HG02938 (cell line): ENCODE data around the gene RPLP1.

Source experiments
- ATAC-seq: cut with Tn5 transposase; IDR thresholded peaks from one replicate; pipeline ENCODE4 v1.9.1; 2021; ENCODE audit warnings: mild to moderate bottlenecking, moderate library complexity; ENCODE audit not compliant: unreplicated experiment

RPLP1 gene

GRCh38 chr15:69468241-69469121 is 15.9 kb downstream of the RPLP1 start:
- no peak for ATAC-seq

GRCh38 chr15:69469467-69470201 is 17.0 kb downstream of the RPLP1 start:
- ATAC-seq = no peak

DNA sequence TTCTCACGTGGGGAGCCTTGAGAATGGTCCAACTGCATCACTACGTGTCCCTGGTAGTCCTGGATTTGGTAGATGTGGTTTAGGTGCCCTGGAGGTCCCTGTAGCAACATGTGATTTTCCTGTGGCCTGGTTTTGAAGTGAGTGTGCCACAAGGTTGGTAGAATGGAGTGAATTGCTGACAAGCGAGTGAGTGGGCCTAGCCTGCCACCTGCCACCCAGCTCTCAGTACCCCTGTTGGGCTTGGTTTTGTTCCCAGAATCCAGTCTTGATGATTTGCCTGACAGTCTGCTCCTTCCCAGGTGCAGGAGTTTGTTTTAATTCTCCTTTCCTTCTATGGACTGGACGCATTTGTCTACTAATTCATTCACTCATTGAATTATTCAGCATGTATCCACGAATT is 19.4 kb downstream of the RPLP1 start:
- ATAC-seq = no peak

DNA sequence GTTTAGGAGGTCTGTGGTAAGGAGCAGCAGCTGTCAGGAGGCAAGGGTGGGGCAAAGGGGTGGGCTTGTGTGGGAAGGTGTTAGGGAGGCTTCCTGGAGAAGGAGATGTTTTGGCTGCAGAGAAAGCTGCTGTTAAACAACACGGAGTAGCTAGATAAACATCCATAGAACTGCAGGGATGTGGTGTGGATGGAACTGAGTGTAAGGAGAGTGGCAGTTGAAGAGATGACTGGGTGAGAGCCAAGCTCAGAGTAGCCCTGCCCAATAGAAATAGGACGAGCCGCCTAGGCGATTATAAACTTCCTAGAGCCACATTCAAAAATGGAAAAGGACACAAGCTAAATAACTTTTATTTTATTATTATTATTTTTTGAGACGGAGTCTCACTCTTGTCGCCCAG is 19.9 kb downstream of the RPLP1 start:
- ATAC-seq = no peak

DNA sequence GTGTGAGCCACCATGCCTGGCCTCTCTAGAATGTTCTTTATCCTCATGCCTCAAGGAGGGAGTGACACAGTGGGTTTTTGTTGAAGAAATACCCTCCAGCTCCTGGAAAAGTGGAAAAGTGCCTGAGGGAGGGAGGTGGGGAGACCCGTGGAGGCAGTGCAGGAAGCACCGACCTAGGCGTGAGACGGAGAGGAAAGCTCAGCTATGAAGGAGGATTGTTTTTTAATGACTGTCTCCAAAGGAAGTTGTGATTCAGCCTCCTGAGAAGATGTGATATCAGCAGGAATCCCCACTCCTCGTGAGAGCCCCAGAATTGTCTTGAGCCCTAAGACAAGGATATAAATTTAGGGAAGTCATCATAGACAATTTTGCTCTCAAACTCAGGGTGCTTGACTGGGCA is 21.7 kb downstream of the RPLP1 start:
- no peak for ATAC-seq

- no peak for ATAC-seq
Observed at GRCh38 chr15:69474846-69475455, 22.3 kb downstream of the RPLP1 start.

DNA sequence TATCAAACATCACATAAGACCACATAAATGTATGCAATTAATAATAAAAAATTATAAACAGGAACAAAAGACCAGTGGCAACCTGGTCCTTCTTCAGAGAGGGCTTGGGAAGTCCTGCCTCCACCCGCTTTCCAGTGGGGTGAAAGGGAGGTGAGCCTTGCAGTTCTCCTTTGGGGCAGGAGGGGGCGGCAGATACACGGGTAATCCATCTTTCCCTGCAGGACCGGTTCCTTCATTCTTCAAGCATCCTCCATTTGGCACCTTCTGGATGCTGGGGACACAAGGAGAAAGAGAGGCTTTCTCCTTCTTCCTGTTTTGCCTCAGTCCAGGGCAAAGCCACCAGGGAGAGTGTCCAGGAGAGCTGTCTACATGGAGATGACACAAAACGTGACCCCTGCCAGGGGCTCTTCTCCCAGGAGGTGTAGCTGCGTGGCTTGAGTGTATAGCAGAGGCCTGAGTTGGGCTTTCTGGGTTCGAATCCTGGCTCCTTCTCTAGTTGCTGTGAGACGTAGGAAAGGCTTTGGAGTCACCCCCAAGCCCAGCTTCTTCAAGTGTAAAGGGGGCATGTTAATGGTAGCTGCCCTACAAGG is 23.2 kb downstream of the RPLP1 start:
- ATAC-seq = no peak

DNA sequence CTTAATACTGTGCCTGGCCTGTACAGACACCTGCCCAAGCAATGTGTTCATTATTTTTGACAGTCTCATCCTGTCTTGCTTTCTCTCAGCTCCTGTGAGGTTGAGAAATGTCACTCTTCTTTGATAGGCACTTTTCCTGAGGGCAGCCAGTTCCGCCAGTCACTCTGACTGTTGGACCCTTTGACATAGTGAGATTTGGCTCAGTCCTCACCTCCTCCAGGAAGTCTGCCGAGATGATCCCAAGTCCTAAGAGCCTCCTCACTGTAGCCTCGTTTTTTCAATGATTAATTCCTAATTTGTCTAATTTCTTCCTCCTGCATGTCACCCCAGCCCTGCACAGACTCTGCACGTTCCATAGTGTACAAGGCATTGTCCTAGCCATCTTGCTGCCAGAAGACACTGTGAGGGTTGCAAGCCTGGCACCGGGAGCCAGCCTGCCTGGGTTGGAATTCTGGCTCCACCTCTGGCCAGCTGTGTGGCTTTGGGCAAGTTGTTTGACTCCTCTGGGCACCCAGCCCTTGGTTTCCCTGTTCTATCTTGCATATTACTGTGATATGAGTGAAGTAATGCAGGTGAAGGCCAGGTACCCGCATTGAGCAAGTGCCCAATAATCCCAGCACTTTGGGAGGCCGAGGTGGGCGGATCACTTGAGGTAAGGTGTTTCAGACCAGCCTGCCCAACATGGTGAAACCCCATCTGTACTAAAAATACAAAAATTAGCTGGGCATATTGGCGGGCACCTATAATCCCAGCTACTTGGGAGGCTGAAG is 24.3 kb downstream of the RPLP1 start:
- ATAC-seq = no peak

GRCh38 chr15:69478259-69478781 is 25.7 kb downstream of the RPLP1 start:
- ATAC-seq = no peak

- no peak for ATAC-seq
Observed at GRCh38 chr15:69479081-69479480, 26.5 kb downstream of the RPLP1 start.

DNA sequence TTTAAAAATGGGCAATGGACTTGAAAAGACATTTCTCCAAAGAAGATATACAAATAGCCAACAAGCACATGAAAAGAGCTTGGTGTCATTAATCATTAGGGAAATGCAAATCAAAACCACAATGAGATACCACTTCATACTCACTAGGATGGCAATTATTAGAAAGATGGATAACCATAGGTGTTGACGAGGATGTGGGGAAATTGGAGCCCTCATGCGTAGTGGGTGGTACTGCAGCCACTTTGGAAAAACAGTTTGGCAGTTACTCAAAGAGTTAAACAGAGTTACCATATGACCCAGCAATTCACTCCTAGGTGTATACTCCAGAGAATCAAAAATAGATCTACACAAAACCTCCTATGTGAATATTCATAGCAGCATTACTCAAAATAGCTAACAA is 27.4 kb downstream of the RPLP1 start:
- no peak for ATAC-seq

DNA sequence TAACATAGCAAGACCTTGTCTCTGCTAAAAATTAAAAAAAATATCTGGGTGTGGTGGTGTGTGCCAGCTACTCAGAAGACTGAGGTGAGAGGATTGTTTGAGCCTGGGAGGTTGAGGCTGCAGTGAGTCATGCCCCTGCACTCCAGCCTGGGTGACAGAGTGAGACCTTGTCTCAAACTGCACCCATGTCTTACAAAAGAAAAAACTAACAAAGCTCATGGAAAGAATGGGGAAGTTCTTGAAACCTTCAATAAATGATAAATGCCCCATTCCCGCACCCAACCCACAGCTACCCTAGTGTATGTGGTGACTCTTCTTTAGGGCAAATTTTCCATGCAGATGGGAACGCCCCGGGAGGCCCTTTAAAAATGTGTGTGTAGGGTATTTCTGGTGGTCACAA is 28.3 kb downstream of the RPLP1 start:
- ATAC-seq = no peak

DNA sequence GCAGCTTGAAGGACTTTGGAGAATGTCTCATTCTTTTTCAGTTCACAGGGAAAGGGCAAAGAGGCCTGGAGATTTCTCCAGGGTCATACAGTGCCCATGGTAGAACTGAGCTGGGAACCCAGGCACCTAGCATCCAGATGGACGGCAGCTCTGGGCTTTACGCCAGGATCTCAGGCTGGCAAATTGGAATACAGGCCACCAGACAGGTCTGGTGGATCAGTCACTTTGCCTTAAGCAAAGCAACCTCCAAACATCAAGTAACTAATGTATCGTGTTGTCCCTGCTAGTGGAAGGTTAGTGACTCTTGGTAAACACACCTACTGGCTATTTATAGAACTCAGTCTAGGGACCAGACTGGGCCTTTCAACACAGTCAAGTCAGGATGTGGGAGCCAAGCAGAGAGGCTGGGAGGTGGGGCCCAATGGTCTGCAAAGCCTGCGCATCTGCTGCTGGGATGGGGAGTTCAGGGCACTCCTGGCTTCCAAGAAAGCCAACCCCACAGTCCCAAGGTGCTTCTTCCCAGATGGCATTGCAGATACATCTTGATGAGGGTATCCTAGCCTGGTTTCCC is 30.2 kb downstream of the RPLP1 start:
- no peak for ATAC-seq

- no peak for ATAC-seq
Observed at GRCh38 chr15:69484837-69485236, 32.2 kb downstream of the RPLP1 start.

DNA sequence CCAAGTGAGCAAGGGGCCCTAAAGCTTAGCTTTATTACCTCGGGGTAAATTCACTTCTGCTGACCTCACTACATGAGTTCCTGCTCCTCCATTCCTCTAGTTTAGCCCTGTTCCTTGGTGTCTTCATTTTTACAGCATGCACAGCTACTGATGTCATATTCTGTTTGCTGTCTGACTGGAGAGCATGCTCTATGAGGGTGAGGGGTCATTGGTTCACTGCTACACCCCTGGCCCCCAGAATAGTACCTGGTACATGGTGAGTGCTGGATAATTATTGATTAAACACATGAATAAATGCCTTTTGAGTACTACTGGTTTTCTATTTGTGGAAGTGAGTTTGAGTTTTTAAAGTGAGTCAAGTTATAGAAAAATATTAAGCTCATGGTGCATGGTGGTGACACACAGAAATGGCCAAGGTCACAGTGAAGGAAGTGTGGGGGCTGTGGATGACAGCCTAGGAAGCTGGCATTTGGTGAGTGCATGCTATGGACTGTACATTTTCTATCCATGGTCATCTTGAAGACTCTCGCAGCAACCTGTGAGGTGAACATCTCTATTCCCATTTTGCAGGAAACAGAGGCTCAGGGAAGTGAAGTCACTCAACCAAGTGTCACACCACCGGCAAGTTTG is 34.0 kb downstream of the RPLP1 start:
- no peak for ATAC-seq

DNA sequence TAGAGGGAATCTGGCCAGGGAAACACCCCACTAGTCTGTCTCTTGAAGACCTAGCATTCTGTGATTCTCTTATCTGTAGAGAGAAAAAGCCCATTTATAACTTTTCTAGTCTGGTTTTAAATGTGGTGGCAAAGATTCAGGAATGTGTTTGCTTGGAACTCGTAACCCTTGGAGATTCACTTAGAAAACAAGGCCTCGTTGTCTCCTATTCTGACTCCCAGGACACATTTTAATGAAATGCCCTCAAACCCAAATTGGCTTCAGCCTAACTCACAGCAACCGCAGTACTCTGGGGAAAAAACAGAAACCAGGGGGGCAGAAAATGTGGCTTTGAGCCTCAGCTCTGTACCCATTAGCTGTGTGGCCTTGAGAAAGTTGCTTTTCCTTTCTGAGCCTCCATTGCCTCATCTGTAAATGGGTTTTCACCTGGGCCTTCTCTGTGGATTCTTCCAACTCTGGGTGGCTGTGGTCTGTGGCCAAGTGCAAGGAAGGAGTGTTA is 36.5 kb downstream of the RPLP1 start:
- no peak for ATAC-seq

DNA sequence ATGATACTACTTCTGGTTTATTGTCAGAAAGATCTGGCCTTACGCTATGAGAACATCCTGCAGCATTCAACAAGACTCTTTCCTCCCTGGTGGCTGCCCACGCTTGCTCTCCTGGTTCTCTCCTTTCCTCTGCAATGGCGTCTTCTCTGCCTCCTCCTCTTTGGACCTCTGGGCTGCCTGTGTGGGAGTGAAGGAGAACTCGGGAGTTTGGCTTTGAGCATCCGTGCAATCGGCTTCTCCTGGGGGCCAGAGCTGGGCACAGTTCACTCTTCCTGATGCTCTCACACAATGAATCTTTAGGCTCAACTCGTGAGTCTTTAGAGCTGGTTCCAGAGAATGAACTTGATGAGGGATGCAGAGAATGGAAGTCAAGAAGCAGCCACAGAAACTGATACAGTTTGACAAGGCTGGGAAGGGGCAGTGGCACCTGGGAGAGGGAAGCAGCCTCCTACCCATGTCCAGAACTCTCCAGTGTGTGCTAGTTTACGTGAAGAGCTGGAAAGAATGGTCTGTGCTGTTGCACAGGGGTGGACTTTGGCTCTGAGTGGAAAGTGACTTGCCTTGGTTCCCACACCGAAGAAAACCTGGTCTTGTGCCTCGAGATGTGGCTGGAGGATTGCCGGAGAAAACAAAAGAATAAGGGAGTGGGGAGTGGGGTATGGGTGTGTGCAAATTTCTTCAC is 37.9 kb downstream of the RPLP1 start:
- ATAC-seq = no peak

DNA sequence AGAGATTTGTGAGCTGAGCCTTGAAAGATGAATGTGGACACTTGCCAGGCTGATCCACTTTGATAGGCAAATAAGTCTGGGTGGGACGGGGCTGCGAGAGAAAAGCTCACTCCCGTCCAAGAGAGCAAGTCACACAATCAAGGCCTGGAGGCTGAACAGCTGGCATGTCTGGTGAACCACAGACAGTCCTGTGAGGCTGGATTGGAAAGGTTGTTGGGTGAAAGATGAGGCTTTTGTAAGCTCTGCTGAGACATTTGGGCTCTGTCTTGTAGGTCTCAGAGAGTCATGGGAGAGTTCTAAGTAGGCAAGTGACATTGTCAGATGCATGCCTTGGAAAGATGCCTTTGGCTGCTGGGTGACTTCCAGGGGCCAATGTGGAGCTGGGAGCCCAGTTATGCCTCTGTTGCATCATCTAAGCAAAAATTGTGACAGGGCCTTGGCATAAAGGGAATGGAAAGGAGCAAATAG is 38.5 kb downstream of the RPLP1 start:
- ATAC-seq = no peak

DNA sequence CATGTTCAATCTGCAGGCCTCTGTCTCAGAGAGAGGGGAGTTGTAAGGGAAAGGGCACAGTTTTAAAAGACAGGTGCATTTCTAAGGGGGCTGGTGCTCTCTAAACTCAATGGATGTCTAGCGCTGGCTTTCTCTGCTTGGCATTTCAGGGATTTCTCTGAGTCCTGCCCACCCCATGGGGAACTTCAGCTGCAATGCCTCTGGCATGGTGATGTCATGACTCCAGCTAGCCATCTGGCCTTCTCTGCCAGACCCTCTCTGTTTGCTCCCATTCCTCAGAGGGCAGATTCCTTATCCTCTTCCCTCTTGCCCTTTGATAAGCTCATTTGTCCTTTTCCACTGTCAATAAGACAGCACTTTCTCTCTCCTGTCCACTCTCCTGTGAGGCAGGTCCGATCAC is 40.8 kb downstream of the RPLP1 start:
- ATAC-seq = no peak
